Measurements from ENCODE around the gene RELCH.

Gene RELCH

GRCh38 chr18:62346333-62347088, 159.5 kb downstream of the RELCH start:
- H3K4me1 Mint-ChIP-seq, result no peaks in the 10 kb centered on the region
- no peaks in the 10 kb centered on the region for H3K36me3 Mint-ChIP-seq
- H3K27me3 Mint-ChIP-seq, result no peaks in the 10 kb centered on the region
- peak overlapping the region; percentile 44 for H3K27ac Mint-ChIP-seq
- H3K4me3 Mint-ChIP-seq, result no peak overlapping the region
- H3K9me3 Mint-ChIP-seq, result no peaks in the 10 kb centered on the region

DNA sequence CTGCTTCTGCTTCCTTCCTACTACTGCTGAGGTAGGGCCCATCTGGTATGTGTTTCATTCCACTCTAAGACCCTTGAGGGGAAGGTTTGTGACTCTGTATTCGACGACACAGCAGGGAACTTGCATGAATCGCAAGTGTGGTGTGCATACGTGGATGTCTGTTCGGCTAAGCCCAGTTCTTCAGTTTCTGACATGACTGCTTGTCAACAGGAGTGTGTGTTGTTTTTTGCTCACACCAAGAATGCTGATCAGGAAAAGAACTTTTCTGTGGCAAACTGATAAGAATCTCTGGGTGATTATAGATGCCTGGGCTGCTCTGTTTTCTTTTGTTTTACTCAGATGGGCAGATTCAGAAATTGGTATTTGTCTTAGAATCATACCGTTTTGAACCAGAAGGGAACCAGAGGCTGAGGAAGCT, 160.0 kb downstream of the RELCH start:
- H3K4me3 Mint-ChIP-seq, result no peak overlapping the region
- H3K27me3 Mint-ChIP-seq, result no peaks in the 10 kb centered on the region
- peak overlapping the region; percentile 44 for H3K27ac Mint-ChIP-seq

GRCh38 chr18:62348474-62348873, 161.4 kb downstream of the RELCH start:
- no peaks in the 10 kb centered on the region for H3K27me3 Mint-ChIP-seq
- no peak overlapping the region for H3K27ac Mint-ChIP-seq
- no peaks in the 10 kb centered on the region for H3K9me3 Mint-ChIP-seq
- no peak overlapping the region for H3K4me3 Mint-ChIP-seq
- H3K36me3 Mint-ChIP-seq, result no peaks in the 10 kb centered on the region
- no peaks in the 10 kb centered on the region for H3K4me1 Mint-ChIP-seq

More for the DNA sequence above, 160.0 kb downstream of the RELCH start:
- no peaks in the 10 kb centered on the region for H3K4me1 Mint-ChIP-seq
- H3K36me3 Mint-ChIP-seq, result no peaks in the 10 kb centered on the region
- no peaks in the 10 kb centered on the region for H3K9me3 Mint-ChIP-seq

DNA sequence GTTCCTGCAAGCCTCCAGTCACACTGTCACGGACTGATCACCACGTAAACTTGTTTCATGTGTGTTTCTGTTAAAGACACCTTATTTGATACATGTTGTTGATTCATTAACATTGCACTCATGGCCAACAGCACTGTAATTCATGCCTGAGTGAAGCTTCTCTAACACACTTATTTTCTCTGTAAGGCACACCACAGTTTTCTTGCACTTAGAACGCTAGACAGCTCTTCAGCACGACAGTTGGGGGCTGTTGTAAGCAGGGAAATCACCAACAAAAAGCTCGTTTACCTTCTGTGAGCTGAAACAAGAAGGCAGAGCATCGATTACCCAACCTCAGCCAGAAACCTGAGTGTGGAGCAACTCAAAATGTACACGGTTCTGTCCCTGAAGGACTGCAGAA, 166.1 kb downstream of the RELCH start:
- Mint-ChIP-seq H3K9me3 (no peaks in the 10 kb centered on the region), H3K4me3 (no peak overlapping the region), H3K36me3 (no peaks in the 10 kb centered on the region), H3K27ac (no peak overlapping the region), H3K4me1 (no peaks in the 10 kb centered on the region), H3K27me3 (no peaks in the 10 kb centered on the region)

- Mint-ChIP-seq H3K4me3 (no peak overlapping the region), H3K4me1 (no peaks in the 10 kb centered on the region), H3K36me3 (no peaks in the 10 kb centered on the region), H3K9me3 (no peaks in the 10 kb centered on the region), H3K27me3 (no peaks in the 10 kb centered on the region), H3K27ac (no peak overlapping the region)
Observed at GRCh38 chr18:62354151-62354550, 167.1 kb downstream of the RELCH start.

DNA sequence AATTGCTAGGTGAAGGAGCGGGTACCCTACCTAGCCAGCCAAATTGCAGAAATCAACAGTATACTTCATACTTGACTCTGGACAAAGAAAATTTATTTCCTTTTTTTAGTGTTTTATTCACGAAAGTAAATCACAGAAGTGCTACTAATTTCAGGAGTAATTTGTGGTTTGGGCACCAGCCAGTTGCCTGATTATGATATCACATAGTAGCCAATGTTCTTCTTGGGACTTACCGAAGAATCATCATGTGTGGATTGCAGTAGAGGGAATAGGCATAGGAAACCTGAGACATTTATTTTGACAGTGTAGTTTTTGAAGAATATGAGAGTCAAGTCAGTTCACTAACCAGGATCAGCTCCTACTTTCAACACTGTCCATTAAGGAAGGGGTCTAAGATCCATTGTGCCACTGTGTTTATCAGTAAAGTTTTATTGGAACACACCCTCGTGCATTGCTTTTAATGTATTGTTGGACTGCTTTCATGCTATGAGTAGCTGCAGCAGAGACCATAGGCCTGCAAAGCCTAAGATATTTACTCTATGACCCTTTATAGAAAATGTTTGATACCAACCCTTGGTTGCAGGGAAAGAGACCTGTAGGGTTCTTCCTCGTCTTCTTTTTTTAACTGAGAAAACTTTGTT, 170.1 kb downstream of the RELCH start:
- no peak overlapping the region for H3K4me3 Mint-ChIP-seq
- H3K27me3 Mint-ChIP-seq, result no peaks in the 10 kb centered on the region
- no peak overlapping the region for H3K27ac Mint-ChIP-seq
- H3K36me3 Mint-ChIP-seq, result no peaks in the 10 kb centered on the region
- no peaks in the 10 kb centered on the region for H3K9me3 Mint-ChIP-seq
- no peaks in the 10 kb centered on the region for H3K4me1 Mint-ChIP-seq

Data from activated naive CD4-positive, alpha-beta T cell treated with anti-CD3 and anti-CD28 coated beads, Interleukin-2, amount 50 U/mL, for 24 hours (primary cell).